Measurements from ENCODE around the gene OR8B2.
"Not testable (repeated sequence)": the region's sequence is repeated elsewhere in the genome, so short reads cannot be mapped to it uniquely, and the experiment has no call there.

The OR8B2 gene

DNA sequence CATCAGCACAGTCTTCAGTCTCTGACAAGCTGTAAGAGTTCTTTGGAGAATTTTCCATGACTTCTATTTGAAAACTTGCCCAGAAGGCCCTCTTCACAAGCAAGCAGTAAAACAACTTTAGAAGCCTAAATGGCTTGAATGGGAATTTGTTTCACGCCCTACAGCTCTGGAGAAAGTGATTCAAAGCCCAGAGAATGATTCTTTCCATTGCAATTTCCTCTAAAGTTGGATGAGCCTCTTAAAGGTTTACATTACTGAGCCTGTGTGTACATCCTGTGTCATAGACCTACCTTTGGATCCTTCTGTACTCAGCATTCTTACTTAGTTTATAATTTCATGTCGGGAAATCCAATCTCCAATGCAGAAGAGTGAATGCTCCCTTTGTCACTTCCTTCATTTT is 21.3 kb upstream of the OR8B2 start:
- TF ChIP-seq CTCF (IDR thresholded peaks at IDR 0.05; ENCODE audit: borderline replicate concordance, insufficient read depth, low read depth, low read length): no peak
- no peak overlapping the region for H3K4me3 ChIP-seq (ENCODE audit: low read depth, low read length)

- not testable (repeated sequence) for H3K4me3 ChIP-seq (ENCODE audit: low read depth, low read length)
Measured at GRCh38 chr11:124403186-124403585, 18.9 kb upstream of the OR8B2 start.

DNA sequence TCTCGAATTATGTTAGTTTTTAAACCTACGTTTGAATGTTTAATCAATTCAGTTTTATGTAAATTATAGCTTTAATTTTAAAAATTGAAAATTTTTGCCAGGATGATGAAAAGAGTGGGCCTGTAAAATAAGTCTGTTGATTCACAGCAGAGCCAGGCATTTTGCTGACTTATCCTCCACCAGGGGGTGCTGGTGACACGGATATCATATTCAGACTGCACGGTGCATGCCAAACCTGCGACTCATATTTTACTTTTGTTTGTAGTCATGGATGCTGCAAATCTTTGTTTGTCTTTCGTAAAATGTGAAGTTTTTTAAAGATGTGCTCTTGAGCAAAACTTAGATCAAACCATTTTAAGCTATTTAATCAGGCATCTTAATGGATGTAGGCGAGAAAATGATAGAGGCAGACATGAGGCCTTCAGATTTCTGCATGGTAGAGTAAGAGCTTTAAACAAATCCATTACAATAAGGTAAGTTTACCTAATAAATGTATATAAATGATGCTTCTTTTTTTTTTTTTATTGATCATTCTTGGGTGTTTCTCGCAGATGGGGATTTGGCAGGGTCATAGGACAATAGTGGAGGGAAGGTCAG is 18.1 kb upstream of the OR8B2 start:
- H3K4me3 ChIP-seq (ENCODE audit: low read depth, low read length): no peak overlapping the region
- peak; percentile 69 for TF ChIP-seq CTCF (IDR thresholded peaks at IDR 0.05; ENCODE audit: borderline replicate concordance, insufficient read depth, low read depth, low read length)

- no peak within 1 kb of the TSS for H3K4me3 ChIP-seq (ENCODE audit: low read depth, low read length)
- no peak for TF ChIP-seq CTCF (IDR thresholded peaks at IDR 0.05; ENCODE audit: borderline replicate concordance, insufficient read depth, low read depth, low read length)
Measured at GRCh38 chr11:124398924-124399323, 14.6 kb upstream of the OR8B2 start, which contains the start of gene OR8B3. Gene OR8B3, minus strand, starts transcription at chr11:124399024. Its CDS starts 1,673 bp downstream, at chr11:124397351.

DNA sequence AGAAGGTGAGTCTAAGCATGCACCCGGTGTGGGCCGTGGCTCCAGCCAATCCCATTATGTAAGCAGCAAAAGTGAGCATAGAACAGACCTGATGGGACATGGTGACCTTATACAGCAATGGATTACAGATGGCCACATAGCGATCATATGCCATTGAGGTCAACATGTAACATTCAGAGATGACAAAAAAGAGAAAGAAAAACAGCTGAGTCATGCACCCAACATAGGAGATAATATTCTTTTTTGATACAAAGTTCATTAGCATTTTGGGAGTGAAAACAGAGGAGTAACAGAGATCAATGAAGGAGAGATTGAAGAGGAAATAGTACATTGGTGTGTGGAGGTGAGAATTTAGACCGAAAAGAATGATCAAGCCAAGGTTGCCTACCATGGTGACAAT is 12.5 kb upstream of the OR8B2 start:
- not testable (repeated sequence) for H3K4me3 ChIP-seq (ENCODE audit: low read depth, low read length)

DNA sequence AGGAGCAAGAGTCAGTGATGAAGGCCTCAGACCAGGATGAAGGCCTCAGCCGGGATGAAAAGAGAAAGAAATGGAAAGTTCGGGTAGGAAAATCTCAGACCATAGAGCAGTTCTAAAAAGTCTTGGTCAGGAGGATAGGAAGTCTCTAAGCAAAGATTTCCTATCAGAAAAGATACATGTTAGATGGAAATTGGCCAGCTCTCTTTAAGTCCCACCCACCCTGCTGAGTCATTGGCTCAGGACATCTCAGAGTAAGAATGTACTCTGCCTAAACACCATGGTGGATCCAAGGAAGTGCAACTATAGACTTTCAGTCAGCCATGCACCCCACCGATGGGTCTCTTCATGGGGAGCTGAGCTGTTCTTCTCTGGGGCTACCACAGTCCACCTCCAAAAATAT is 10.1 kb upstream of the OR8B2 start:
- TF ChIP-seq CTCF (IDR thresholded peaks at IDR 0.05; ENCODE audit: borderline replicate concordance, insufficient read depth, low read depth, low read length): no peak

GRCh38 chr11:124382857-124383256 is 1.4 kb downstream of the OR8B2 start:
- not testable (repeated sequence) for H3K4me3 ChIP-seq (ENCODE audit: low read depth, low read length)

More for the DNA sequence above, 10.1 kb upstream of the OR8B2 start:
- no peak overlapping the region for H3K4me3 ChIP-seq (ENCODE audit: low read depth, low read length)

DNA sequence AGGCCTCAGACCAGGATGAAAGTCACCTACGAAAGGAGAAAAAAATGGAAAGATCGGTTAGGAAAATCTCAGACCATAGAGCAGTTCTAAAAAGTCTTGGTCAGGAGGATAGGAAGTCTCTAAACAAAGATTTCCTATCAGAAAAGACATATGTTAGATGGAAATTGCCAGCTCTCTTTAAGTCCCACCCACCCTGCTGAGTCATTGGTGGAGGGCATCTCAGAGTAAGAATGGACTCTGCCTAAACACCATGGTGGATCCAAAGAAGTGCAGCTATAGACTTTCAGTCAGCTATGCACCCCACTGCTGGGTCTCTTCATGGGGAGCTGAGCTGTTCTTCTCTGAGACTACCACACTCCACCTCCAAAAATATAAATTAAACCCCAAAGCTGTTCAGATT is 3.7 kb downstream of the OR8B2 start:
- TF ChIP-seq CTCF (IDR thresholded peaks at IDR 0.05; ENCODE audit: borderline replicate concordance, insufficient read depth, low read depth, low read length): no peak
- H3K4me3 ChIP-seq (ENCODE audit: low read depth, low read length): no peak overlapping the region

- no peak overlapping the region for H3K4me3 ChIP-seq (ENCODE audit: low read depth, low read length)
- TF ChIP-seq CTCF (IDR thresholded peaks at IDR 0.05; ENCODE audit: borderline replicate concordance, insufficient read depth, low read depth, low read length): no peak
Measured at GRCh38 chr11:124376280-124376679, 8.0 kb downstream of the OR8B2 start.

Measured in GM12875 (cell line).